ENCODE measurements around the gene MAK. TPM values are rescaled to one million over a fixed set of nuclear protein-coding genes. Genes with fewer than 3 reads are reported as not detected.

MAK gene
- total RNA-seq, 1 experiment from 2014 or later: 0.07 TPM

- ChIA-PET CTCF (interaction anchor here (0.9 kb wide), 1 partner anchor 107 kb away, joined by 3 read pairs; the partner anchor contains the start of gene SYCP2L), POLR2A (no interaction called here)
- H3K36me3 Mint-ChIP-seq: peaks cover 33% of the 10 kb centered on the region
- DNase-seq (ENCODE audit: low spot score): no peak
- H3K27ac Mint-ChIP-seq: no peak overlapping the region
- TF ChIP-seq, protein P1, sequence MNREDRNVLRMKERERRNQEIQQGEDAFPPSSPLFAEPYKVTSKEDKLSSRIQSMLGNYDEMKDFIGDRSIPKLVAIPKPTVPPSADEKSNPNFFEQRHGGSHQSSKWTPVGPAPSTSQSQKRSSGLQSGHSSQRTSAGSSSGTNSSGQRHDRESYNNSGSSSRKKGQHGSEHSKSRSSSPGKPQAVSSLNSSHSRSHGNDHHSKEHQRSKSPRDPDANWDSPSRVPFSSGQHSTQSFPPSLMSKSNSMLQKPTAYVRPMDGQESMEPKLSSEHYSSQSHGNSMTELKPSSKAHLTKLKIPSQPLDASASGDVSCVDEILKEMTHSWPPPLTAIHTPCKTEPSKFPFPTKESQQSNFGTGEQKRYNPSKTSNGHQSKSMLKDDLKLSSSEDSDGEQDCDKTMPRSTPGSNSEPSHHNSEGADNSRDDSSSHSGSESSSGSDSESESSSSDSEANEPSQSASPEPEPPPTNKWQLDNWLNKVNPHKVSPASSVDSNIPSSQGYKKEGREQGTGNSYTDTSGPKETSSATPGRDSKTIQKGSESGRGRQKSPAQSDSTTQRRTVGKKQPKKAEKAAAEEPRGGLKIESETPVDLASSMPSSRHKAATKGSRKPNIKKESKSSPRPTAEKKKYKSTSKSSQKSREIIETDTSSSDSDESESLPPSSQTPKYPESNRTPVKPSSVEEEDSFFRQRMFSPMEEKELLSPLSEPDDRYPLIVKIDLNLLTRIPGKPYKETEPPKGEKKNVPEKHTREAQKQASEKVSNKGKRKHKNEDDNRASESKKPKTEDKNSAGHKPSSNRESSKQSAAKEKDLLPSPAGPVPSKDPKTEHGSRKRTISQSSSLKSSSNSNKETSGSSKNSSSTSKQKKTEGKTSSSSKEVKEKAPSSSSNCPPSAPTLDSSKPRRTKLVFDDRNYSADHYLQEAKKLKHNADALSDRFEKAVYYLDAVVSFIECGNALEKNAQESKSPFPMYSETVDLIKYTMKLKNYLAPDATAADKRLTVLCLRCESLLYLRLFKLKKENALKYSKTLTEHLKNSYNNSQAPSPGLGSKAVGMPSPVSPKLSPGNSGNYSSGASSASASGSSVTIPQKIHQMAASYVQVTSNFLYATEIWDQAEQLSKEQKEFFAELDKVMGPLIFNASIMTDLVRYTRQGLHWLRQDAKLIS (CRISPR knock-in tag; IDR thresholded peaks at IDR 0.05; ENCODE audit: borderline replicate concordance): no peak
- TF ChIP-seq CBFB (CRISPR knock-in tag; IDR thresholded peaks at IDR 0.05; ENCODE audit: low read depth): no peak
- TF ChIP-seq, protein P2, sequence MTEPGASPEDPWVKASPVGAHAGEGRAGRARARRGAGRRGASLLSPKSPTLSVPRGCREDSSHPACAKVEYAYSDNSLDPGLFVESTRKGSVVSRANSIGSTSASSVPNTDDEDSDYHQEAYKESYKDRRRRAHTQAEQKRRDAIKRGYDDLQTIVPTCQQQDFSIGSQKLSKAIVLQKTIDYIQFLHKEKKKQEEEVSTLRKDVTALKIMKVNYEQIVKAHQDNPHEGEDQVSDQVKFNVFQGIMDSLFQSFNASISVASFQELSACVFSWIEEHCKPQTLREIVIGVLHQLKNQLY (CRISPR knock-in tag; IDR thresholded peaks at IDR 0.05): no peak
- no peak for TF ChIP-seq ZNF317 (CRISPR knock-in tag; IDR thresholded peaks at IDR 0.05; ENCODE audit: borderline replicate concordance, low read depth)
- TF ChIP-seq GABPB1 (CRISPR knock-in tag; IDR thresholded peaks at IDR 0.05): no peak
- TF ChIP-seq ZNF232 (CRISPR knock-in tag; IDR thresholded peaks at IDR 0.05): no peak
- TF ChIP-seq, protein P3, sequence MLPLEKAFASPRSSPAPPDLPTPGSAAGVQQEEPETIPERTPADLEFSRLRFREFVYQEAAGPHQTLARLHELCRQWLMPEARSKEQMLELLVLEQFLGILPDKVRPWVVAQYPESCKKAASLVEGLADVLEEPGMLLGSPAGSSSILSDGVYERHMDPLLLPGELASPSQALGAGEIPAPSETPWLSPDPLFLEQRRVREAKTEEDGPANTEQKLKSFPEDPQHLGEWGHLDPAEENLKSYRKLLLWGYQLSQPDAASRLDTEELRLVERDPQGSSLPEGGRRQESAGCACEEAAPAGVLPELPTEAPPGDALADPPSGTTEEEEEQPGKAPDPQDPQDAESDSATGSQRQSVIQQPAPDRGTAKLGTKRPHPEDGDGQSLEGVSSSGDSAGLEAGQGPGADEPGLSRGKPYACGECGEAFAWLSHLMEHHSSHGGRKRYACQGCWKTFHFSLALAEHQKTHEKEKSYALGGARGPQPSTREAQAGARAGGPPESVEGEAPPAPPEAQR (CRISPR knock-in tag; IDR thresholded peaks at IDR 0.05): no peak
- no peak for TF ChIP-seq ZNF396 (CRISPR knock-in tag; IDR thresholded peaks at IDR 0.05; ENCODE audit: borderline replicate concordance)
- TF ChIP-seq, protein P4, sequence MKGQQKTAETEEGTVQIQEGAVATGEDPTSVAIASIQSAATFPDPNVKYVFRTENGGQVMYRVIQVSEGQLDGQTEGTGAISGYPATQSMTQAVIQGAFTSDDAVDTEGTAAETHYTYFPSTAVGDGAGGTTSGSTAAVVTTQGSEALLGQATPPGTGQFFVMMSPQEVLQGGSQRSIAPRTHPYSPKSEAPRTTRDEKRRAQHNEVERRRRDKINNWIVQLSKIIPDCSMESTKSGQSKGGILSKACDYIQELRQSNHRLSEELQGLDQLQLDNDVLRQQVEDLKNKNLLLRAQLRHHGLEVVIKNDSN (CRISPR knock-in tag; IDR thresholded peaks at IDR 0.05): no peak
- no peak for TF ChIP-seq NFATC4 (CRISPR knock-in tag; IDR thresholded peaks at IDR 0.05)
- no peak for TF ChIP-seq SMAD3 (CRISPR knock-in tag; IDR thresholded peaks at IDR 0.05; ENCODE audit: borderline replicate concordance)
- TF ChIP-seq MXD4 (CRISPR knock-in tag; IDR thresholded peaks at IDR 0.05; ENCODE audit: borderline replicate concordance): no peak
- no peak for TF ChIP-seq ESRRA (CRISPR knock-in tag; IDR thresholded peaks at IDR 0.05; ENCODE audit: borderline replicate concordance)
- no peak for TF ChIP-seq ATF6 (CRISPR knock-in tag; IDR thresholded peaks at IDR 0.05)
- no peak for ATAC-seq
- H3K9me3 Mint-ChIP-seq: no peaks in the 10 kb centered on the region
- no peaks in the 10 kb centered on the region for H3K27me3 Mint-ChIP-seq (ENCODE audit: low read depth)
- no peak overlapping the region for H3K4me3 Mint-ChIP-seq
- no peaks in the 10 kb centered on the region for H3K4me1 Mint-ChIP-seq
Measured at GRCh38 chr6:10779076-10779475, 59.3 kb downstream of the MAK start.

GRCh38 chr6:10778230-10778629 lies 60.1 kb downstream of the MAK start:
- CTCF ChIA-PET: interaction anchor here (0.9 kb wide), 1 partner anchor 108 kb away, joined by 3 read pairs; the partner anchor contains the start of gene SYCP2L
- POLR2A ChIA-PET: no interaction called here
- TF ChIP-seq, protein P5, sequence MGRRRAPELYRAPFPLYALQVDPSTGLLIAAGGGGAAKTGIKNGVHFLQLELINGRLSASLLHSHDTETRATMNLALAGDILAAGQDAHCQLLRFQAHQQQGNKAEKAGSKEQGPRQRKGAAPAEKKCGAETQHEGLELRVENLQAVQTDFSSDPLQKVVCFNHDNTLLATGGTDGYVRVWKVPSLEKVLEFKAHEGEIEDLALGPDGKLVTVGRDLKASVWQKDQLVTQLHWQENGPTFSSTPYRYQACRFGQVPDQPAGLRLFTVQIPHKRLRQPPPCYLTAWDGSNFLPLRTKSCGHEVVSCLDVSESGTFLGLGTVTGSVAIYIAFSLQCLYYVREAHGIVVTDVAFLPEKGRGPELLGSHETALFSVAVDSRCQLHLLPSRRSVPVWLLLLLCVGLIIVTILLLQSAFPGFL (CRISPR knock-in tag; IDR thresholded peaks at IDR 0.05; ENCODE audit: borderline replicate concordance): no peak
- TF ChIP-seq CDX4 (CRISPR knock-in tag; IDR thresholded peaks at IDR 0.05; ENCODE audit: borderline replicate concordance): no peak
- TF ChIP-seq, protein P6, sequence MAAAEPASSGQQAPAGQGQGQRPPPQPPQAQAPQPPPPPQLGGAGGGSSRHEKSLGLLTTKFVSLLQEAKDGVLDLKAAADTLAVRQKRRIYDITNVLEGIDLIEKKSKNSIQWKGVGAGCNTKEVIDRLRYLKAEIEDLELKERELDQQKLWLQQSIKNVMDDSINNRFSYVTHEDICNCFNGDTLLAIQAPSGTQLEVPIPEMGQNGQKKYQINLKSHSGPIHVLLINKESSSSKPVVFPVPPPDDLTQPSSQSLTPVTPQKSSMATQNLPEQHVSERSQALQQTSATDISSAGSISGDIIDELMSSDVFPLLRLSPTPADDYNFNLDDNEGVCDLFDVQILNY (CRISPR knock-in tag; IDR thresholded peaks at IDR 0.05): no peak
- no peak for TF ChIP-seq HMGXB4 (CRISPR knock-in tag; IDR thresholded peaks at IDR 0.05)
- no peak for TF ChIP-seq ZMAT4 (CRISPR knock-in tag; IDR thresholded peaks at IDR 0.05)
- TF ChIP-seq RORB (CRISPR knock-in tag; IDR thresholded peaks at IDR 0.05): no peak
- TF ChIP-seq OVOL2 (CRISPR knock-in tag; IDR thresholded peaks at IDR 0.05; ENCODE audit: borderline replicate concordance): no peak

More at GRCh38 chr6:10778230-10778629, 60.1 kb downstream of the MAK start:
- ATAC-seq: no peak
- H3K9me3 Mint-ChIP-seq: no peaks in the 10 kb centered on the region
- DNase-seq (ENCODE audit: low spot score): no peak
- H3K4me1 Mint-ChIP-seq: no peaks in the 10 kb centered on the region
- H3K36me3 Mint-ChIP-seq: peaks cover 31% of the 10 kb centered on the region
- H3K4me3 Mint-ChIP-seq: no peak overlapping the region
- no peaks in the 10 kb centered on the region for H3K27me3 Mint-ChIP-seq (ENCODE audit: low read depth)
- H3K27ac Mint-ChIP-seq: no peak overlapping the region

Data from WTC11 (cell line).